ENCODE data around the gene SMIM5.
"Not testable (repeated sequence)": the region's sequence is repeated elsewhere in the genome, so short reads cannot be mapped to it uniquely, and the experiment has no call there.

Gene SMIM5, protein sequence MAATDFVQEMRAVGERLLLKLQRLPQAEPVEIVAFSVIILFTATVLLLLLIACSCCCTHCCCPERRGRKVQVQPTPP

DNA sequence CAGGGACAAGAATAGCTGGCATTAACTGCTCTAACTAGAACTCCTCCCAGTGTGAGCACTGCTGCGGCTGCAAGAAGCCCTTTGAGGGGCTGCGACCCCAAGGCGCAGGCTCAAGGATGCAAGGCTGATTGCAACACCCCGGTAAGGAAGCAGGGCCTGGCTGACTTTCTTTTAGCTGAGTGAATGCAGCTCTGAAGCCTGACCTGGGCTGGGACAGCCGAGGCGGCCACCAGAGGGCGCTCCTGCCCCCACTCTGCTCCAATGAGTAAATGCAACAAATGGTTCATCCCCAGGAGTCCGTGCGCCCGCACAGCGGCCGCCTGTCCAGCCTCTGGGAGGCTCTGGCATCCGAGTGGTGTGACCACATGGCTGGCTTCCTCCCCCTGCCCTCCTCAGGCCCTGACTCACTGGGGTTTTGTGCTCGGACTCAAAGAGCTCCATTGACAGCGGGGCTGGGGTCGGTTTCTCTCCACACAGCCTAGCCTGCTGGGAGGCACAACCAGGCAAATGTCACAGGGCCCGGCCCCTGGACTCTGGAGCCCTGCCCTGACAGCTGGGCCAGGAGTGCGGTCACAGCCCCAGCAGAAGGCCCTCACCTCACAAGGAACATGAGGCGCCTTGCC, at the start of gene SMIM5:
TSS of gene SMIM5 (plus strand) at position 572 of the 623 bp plus-strand sequence. CDS start 6,768 bp downstream, outside the sequence.
- DNase-seq (ENCODE audit: low spot score), result peak; percentile 71

DNA sequence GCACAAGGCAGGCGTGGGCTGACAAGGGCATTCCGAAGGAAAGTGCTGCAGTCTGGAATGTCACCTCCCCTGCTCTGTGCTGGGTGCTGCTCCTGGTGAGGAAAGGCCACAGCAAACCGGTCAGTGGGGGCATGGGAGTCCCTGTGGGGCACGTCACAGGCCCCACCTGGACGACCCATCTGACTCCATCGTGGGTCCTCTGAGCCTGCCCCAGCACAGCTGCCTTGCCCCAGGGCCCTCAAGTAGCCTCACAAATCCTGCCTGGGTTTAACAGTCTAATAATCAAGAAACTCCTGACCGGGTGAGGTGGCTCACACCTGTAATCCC, 48.4 kb upstream of the SMIM5 start:
- no peak for DNase-seq (ENCODE audit: low spot score)

- peak; percentile 58 for DNase-seq (ENCODE audit: low spot score)
Observed at GRCh38 chr17:75587675-75588595, 45.3 kb upstream of the SMIM5 start, which contains the start of gene MYO15B. MYO15B (plus strand) TSS chr17:75587800; CDS start chr17:75588058, 258 bp downstream.

DNA sequence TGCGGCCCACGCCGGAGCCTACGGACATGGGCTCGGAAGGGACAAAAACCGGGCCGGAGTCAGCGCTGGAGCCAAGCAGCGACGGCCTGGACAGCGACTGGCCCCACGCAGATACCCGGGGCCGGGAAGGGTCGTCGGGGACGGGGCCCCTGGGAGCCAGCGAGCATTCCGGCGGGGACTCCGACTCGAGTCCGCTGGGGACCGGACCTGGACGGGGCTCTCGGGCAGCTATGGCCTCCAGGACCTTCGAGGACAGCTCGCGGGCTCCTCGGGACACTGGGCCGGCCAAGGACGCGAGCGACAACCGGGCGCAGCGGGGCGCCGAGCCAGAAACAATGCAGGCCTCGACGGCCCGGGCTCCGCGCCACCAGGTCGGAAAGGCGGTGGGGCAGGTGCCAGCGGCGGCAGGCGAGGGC, 44.6 kb upstream of the SMIM5 start:
- no peak for DNase-seq (ENCODE audit: low spot score)

GRCh38 chr17:75589012-75589918, 44.0 kb upstream of the SMIM5 start:
- DNase-seq (ENCODE audit: low spot score), result peak; percentile 86

GRCh38 chr17:75589919-75590303, 43.3 kb upstream of the SMIM5 start:
- no peak for DNase-seq (ENCODE audit: low spot score)

- DNase-seq (ENCODE audit: low spot score), result no peak
Observed at GRCh38 chr17:75590314-75590761, 42.9 kb upstream of the SMIM5 start.

- DNase-seq (ENCODE audit: low spot score), result no peak
Observed at GRCh38 chr17:75590849-75591721, 42.1 kb upstream of the SMIM5 start.

DNA sequence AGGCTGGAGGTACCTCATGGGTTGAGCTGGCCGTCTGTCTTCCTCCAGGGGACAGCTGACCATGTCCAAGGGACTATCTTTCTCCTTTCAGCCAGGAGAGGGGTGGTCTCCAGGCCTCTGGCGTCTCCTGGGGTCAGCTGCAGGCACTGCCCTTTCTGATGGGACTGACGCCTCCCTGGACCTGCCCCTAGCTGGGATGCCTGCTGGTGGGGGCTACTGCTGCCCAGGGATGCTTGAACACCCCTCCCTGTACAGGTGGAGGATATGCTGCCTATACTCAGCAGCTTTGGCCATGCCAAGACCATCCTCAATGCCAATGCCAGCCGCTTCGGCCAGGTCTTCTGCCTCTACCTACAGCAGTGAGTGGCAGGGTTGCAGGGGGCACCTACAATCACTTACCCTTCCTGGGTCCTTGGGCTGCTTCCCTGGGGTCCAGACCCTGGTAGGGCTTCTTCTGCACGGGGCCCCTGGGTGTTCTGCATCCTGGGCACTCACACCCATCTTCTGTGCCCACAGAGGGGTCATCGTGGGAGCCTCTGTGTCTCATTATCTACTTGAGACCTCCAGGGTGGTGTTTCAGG, 41.4 kb upstream of the SMIM5 start:
- no peak for DNase-seq (ENCODE audit: low spot score)

- no peak for DNase-seq (ENCODE audit: low spot score)
Observed at GRCh38 chr17:75592348-75593020, 40.8 kb upstream of the SMIM5 start.

- not testable (repeated sequence) for DNase-seq (ENCODE audit: low spot score)
Observed at GRCh38 chr17:75593430-75593829, 39.8 kb upstream of the SMIM5 start.

DNA sequence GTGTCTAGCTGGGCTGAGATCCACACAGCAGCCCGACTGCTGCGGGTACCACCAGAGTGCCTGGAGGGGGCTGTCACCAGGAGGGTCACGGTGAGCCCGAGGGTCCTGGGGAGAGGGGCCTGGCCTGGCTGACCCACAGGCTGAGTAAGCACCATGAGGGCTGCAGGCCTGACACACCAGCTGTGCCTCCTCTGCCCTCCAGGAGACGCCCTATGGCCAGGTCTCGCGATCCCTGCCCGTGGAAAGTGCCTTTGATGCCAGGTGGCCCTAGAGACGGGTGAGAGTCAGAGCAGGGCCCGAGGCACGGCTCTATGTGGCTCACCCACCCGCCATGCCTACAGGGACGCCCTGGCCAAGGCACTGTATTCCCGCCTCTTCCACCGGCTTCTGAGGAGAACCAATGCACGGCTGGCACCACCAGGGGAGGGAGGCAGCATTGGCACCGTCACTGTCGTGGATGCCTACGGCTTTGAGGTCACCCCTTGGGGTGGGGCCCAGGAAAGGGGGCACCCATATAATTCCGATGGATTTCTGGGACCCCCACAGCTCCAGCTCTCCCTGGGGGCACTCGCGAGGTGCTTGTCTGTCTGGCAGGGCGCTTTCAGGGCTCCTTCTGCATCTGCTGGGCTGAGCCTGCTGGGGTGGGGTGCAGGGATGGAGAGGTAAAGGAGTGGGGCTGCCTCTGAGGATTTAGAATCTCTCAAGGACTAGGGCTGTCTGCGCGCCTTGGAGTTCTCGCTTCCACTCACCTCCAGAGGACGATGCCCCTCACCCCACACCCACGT, 38.5 kb upstream of the SMIM5 start:
- no peak for DNase-seq (ENCODE audit: low spot score)

- no peak for DNase-seq (ENCODE audit: low spot score)
Observed at GRCh38 chr17:75595284-75595919, 37.8 kb upstream of the SMIM5 start.

- no peak for DNase-seq (ENCODE audit: low spot score)
Observed at GRCh38 chr17:75595920-75596313, 37.3 kb upstream of the SMIM5 start.

GRCh38 chr17:75596320-75597087, 36.7 kb upstream of the SMIM5 start:
- DNase-seq (ENCODE audit: low spot score), result no peak

DNA sequence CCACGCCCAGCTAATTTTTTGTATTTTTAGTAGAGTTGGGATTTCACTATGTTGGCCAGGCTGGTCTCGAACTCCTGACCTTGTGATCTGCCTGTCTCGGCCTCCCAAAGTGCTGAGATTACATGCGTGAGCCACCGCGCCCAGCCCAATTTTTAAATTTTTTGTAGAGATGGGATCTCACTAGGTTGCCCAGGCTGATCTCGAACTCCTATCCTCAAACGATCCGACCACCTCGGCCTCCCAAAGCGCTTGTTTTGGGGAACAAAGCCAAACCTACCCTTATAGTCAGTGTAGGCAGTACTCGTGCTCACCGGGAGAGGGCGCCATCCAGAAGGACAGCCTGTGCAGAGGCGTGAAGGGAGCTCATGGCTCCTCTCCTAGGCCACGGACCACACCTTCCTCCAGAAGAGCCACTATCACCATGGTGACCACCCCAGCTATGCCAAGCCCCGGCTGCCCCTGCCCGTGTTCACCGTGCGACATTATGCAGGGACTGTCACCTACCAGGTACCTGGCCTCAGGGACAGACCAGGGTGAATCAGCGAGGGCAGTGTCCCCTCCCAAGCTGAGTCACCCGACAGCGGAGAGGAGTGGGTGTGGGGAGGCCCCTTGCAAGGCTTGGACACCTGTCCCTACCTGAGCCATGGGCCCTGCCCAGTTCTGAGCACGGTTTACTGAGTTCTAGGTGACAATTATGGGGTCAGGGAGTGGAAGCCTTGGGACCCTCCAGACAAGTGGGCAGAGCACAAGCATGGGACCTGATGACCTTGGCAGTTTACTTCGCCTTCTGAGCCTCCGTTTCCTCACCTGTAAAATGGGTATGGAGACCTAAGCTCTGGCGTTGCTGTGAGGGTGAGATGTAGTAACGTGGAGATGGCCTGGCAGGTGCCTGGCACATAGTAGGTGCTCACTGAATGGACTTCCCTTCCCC, 31.9 kb upstream of the SMIM5 start:
- DNase-seq (ENCODE audit: low spot score), result peak; percentile 30

- no peak for DNase-seq (ENCODE audit: low spot score)
Observed at GRCh38 chr17:75602644-75603043, 30.6 kb upstream of the SMIM5 start.

All from kidney capillary endothelial cell (primary cell).